Measurements from ENCODE around the gene AK1.

GRCh38 chr9:127899128-127899943, 21.9 kb upstream of the AK1 start, which contains the start of gene ST6GALNAC6:
- TF ChIP-seq POLR2A (IDR thresholded peaks at IDR 0.05) (peak; percentile 32), CTCF (IDR thresholded peaks at IDR 0.05) (no peak), POLR2AphosphoS5 (IDR thresholded peaks at IDR 0.05) (peak; percentile 3)
